H9 (cell line): Measurements from ENCODE around the gene PCA3. TPM values are rescaled to one million over a fixed set of nuclear protein-coding genes. Genes with fewer than 3 reads are reported as not detected.

Experiments
- DNase-seq: peaks from one replicate; pipeline ENCODE4 v3.0.0-alpha.2; 2017
- H2AFZ ChIP-seq: one replicate; pipeline ENCODE4 v1.6.1; 2013; ENCODE audit warnings: mild to moderate bottlenecking, low read length, control low read depth, moderate library complexity
- H2AK5ac ChIP-seq: 2 replicates; pipeline ENCODE4 v1.6.1; 2013; ENCODE audit warnings: low read length, control low read depth, mixed read lengths; ENCODE audit not compliant: insufficient read length
- H2BK120ac ChIP-seq: one replicate; pipeline ENCODE4 v1.6.1; 2013; ENCODE audit warnings: low read depth, mild to moderate bottlenecking, low read length, control low read depth, inconsistent platforms; ENCODE audit not compliant: poor library complexity, severe bottlenecking
- H2BK12ac ChIP-seq: 2 replicates; pipeline ENCODE4 v1.6.1; 2013; ENCODE audit warnings: low read length, control low read depth, mixed read lengths, low read depth; ENCODE audit not compliant: insufficient read length
- H2BK15ac ChIP-seq: 2 replicates; pipeline ENCODE4 v1.6.1; 2013; ENCODE audit warnings: low read depth, low read length, control low read depth
- H2BK20ac ChIP-seq: one replicate; pipeline ENCODE4 v1.6.1; 2013; ENCODE audit warnings: low read depth, mild to moderate bottlenecking, low read length, control low read depth, inconsistent platforms; ENCODE audit not compliant: poor library complexity, severe bottlenecking
- H2BK5ac ChIP-seq: 2 replicates; pipeline ENCODE4 v1.6.1; 2013; ENCODE audit warnings: low read length, control low read depth, mixed read lengths; ENCODE audit not compliant: insufficient read length
- H3K14ac ChIP-seq: 2 replicates; pipeline ENCODE4 v1.6.1; 2013; ENCODE audit warnings: low read length, control low read depth; ENCODE audit not compliant: insufficient read depth
- H3K18ac ChIP-seq: 2 replicates; pipeline ENCODE4 v1.6.1; 2013; ENCODE audit warnings: low read depth, mild to moderate bottlenecking, mixed read lengths, low read length, control low read depth; ENCODE audit not compliant: insufficient read length
- H3K23ac ChIP-seq: 2 replicates; pipeline ENCODE4 v1.6.1; 2013; ENCODE audit warnings: low read length, control low read depth, mixed read lengths, low read depth; ENCODE audit not compliant: insufficient read length
- H3K23me2 ChIP-seq: 2 replicates; pipeline ENCODE4 v1.6.1; 2013; ENCODE audit warnings: low read depth, mild to moderate bottlenecking, mixed read lengths, low read length, control low read depth; ENCODE audit not compliant: insufficient read length, poor library complexity, severe bottlenecking
- H3K27ac ChIP-seq: 2 replicates; pipeline ENCODE4 v1.5.1; 2013; ENCODE audit warnings: low read length, control low read depth, mixed read lengths, low read depth; ENCODE audit not compliant: insufficient read length
- H3K27me3 ChIP-seq: 2 replicates; pipeline ENCODE4 v1.6.1; 2013; ENCODE audit warnings: low read length, control low read depth, inconsistent platforms; ENCODE audit not compliant: insufficient read depth
- H3K4ac ChIP-seq: 2 replicates; pipeline ENCODE4 v1.6.1; 2013; ENCODE audit warnings: low read depth, mild to moderate bottlenecking, control low read depth, inconsistent platforms, low read length, moderate library complexity
- H3K4me1 ChIP-seq: 2 replicates; pipeline ENCODE4 v1.6.1; 2013; ENCODE audit warnings: low read length, control low read depth, inconsistent platforms; ENCODE audit not compliant: insufficient read depth
- H3K4me2 ChIP-seq: 2 replicates; pipeline ENCODE4 v1.6.1; 2013; ENCODE audit warnings: low read length, control low read depth, mixed read lengths; ENCODE audit not compliant: insufficient read length, insufficient read depth
- H3K56ac ChIP-seq: 2 replicates; pipeline ENCODE4 v1.6.1; 2013; ENCODE audit warnings: low read depth, mild to moderate bottlenecking, mixed read lengths, low read length, control low read depth; ENCODE audit not compliant: insufficient read length
- H3K79me1 ChIP-seq: 2 replicates; pipeline ENCODE4 v1.6.1; 2013; ENCODE audit warnings: low read depth, mild to moderate bottlenecking, moderate library complexity, low read length, control low read depth, inconsistent platforms; ENCODE audit not compliant: insufficient read depth, poor library complexity, severe bottlenecking
- H3K79me2 ChIP-seq: 2 replicates; pipeline ENCODE4 v1.6.1; 2013; ENCODE audit warnings: low read length, control low read depth, inconsistent platforms; ENCODE audit not compliant: insufficient read depth
- H3K9ac ChIP-seq: 2 replicates; pipeline ENCODE4 v1.6.1; 2013; ENCODE audit warnings: low read length, control low read depth, mixed read lengths; ENCODE audit not compliant: insufficient read length; ENCODE audit errors: extremely low read depth
- H3K9me3 ChIP-seq: one replicate; pipeline ENCODE4 v1.6.1; 2013; ENCODE audit warnings: low read depth, low read length, inconsistent platforms; ENCODE audit not compliant: control insufficient read depth
- H3T11ph ChIP-seq: one replicate; pipeline ENCODE4 v1.6.1; 2013; ENCODE audit warnings: mild to moderate bottlenecking, low read length, control low read depth, inconsistent platforms
- H4K20me1 ChIP-seq: one replicate; pipeline ENCODE4 v1.6.1; 2013; ENCODE audit not compliant: control insufficient read depth, insufficient read length, insufficient read depth
- H4K5ac ChIP-seq: 2 replicates; pipeline ENCODE4 v1.6.1; 2013; ENCODE audit warnings: low read depth, mild to moderate bottlenecking, mixed read lengths, low read length, control low read depth; ENCODE audit not compliant: insufficient read length
- H4K8ac ChIP-seq: replicated peaks from 2 replicates; pipeline ENCODE4 v1.6.1; 2013; ENCODE audit warnings: low read length, control low read depth, mixed read lengths, low read depth; ENCODE audit not compliant: insufficient read length
- H4K91ac ChIP-seq: 2 replicates; pipeline ENCODE4 v1.6.1; 2013; ENCODE audit warnings: low read depth, mild to moderate bottlenecking, moderate library complexity, mixed read lengths, low read length, control low read depth; ENCODE audit not compliant: insufficient read length
- H3K27ac Mint-ChIP-seq, 3 experiments: 2 replicates in 2 of 3; 3 replicates in 1 of 3; pipeline ENCODE4 v1.8.0; 2020 to 2021; ENCODE audit warnings: mixed read lengths in 3 of 3, mild to moderate bottlenecking in 1 of 3, moderate library complexity in 1 of 3
- H3K27me3 Mint-ChIP-seq: 2 replicates; pipeline ENCODE4 v1.8.0; 2021; ENCODE audit warnings: low read depth, mild to moderate bottlenecking, moderate library complexity, mixed read lengths
- H3K36me3 Mint-ChIP-seq, 3 experiments: 2 replicates in 2 of 3; 3 replicates in 1 of 3; pipeline ENCODE4 v1.8.0; 2020 to 2021; ENCODE audit warnings: low read depth in 3 of 3, mixed read lengths in 3 of 3; ENCODE audit not compliant: insufficient read depth in 1 of 3
- H3K4me1 Mint-ChIP-seq, 2 experiments: 2 replicates each; pipeline ENCODE4 v1.8.0; 2020; ENCODE audit warnings: mixed read lengths in 2 of 2
- H3K4me3 Mint-ChIP-seq, 2 experiments: 2 replicates in 1 of 2; 3 replicates in 1 of 2; pipeline ENCODE4 v1.8.0; 2020 to 2021; ENCODE audit warnings: mild to moderate bottlenecking in 2 of 2, mixed read lengths in 2 of 2, moderate library complexity in 1 of 2
- H3K9me3 Mint-ChIP-seq, 2 experiments: 2 replicates in 1 of 2; 3 replicates in 1 of 2; pipeline ENCODE4 v1.8.0; 2020; ENCODE audit warnings: mild to moderate bottlenecking in 2 of 2, mixed read lengths in 2 of 2, moderate library complexity in 1 of 2
- CTCF ChIP-seq: fragments of 200-600 bp; sonication (generic); conservative IDR thresholded peaks from 3 replicates; pipeline ENCODE4 v1.8.0; 2021; ENCODE audit warnings: antibody characterized with exemption, mild to moderate bottlenecking
- WGBS: extraction: QIAGEN DNeasy Blood & Tissue Kit; methylation state at CpG from one replicate; pipeline ENCODE4 v1.1.7; 2013; ENCODE audit warnings: missing lambda C conversion rate, low lambda C conversion rate, mixed read lengths; ENCODE audit not compliant: insufficient read length; ENCODE audit errors: extremely low coverage; 5-methylcytosine and 5-hydroxymethylcytosine counted together
- total RNA-seq: library from RNA; stranded (reverse); gene quantifications from 2 replicates; pipeline ENCODE4 v1.2.1, GENCODE V29; 2021

Gene PCA3
- total RNA-seq, 1 experiment from 2014 or later: not detected

GRCh38 chr9:76766126-76766525 lies 1.9 kb downstream of the PCA3 start:
- Mint-ChIP-seq H3K27me3 (no peaks in the 10 kb centered on the region), H3K9me3 (no peaks in the 10 kb centered on the region), H3K4me1 (no peaks in the 10 kb centered on the region), H3K36me3 (no peaks in the 10 kb centered on the region), H3K4me3 (no peak overlapping the region), H3K27ac (no peak overlapping the region)
- Histone ChIP-seq H3K27ac (no peak overlapping the region), H3K14ac (no peak overlapping the region), H2BK5ac (no peak overlapping the region), H3K18ac (no peak overlapping the region), H3K4ac (no peak overlapping the region), H3K4me1 (no peaks in the 10 kb centered on the region), H2BK15ac (no peak overlapping the region), H4K91ac (no peak overlapping the region), H2BK120ac (no peak overlapping the region), H3K23ac (no peak overlapping the region), H2AFZ (no peak overlapping the region), H3T11ph (no peak overlapping the region), H2AK5ac (no peak overlapping the region), H3K9me3 (no peaks in the 10 kb centered on the region), H4K8ac (no peak overlapping the region), H3K23me2 (no peaks in the 10 kb centered on the region), H4K20me1 (no peaks in the 10 kb centered on the region), H3K9ac (no peak overlapping the region), H3K56ac (no peak overlapping the region), H2BK20ac (no peak overlapping the region), H3K79me1 (no peaks in the 10 kb centered on the region), H4K5ac (no peak overlapping the region), H2BK12ac (no peak overlapping the region), H3K4me2 (no peak overlapping the region), H3K79me2 (no peaks in the 10 kb centered on the region), H3K27me3 (no peaks in the 10 kb centered on the region)
- no peak for DNase-seq
- 100% methylated on average over 1 of the region's 3 CpGs for WGBS
- TF ChIP-seq CTCF: no peak
